CD4-positive, alpha-beta T cell (primary cell): Measurements from ENCODE around the gene NUDT3. TPM values are rescaled to one million over a fixed set of nuclear protein-coding genes. Genes with fewer than 3 reads are reported as not detected.

Source experiments
- ATAC-seq: fragments of 200-7000 bp; cut with Tn5 transposase; one replicate; pipeline ENCODE4 v1.10.0; 2022; ENCODE audit warnings: mild to moderate bottlenecking; ENCODE audit not compliant: poor library complexity
- CTCF ChIA-PET: fragments of 350-600 bp; sonication (Branson Sonifier 250); formaldehyde crosslinking; loops from one replicate; lab custom pipeline; 2021; ENCODE audit warnings: antibody characterized with exemption, inconsistent platforms; lab: Charles Lee
- POLR2A ChIA-PET: fragments of 350-600 bp; sonication (Branson Sonifier 250); formaldehyde crosslinking; loops from one replicate; lab custom pipeline; 2021; ENCODE audit warnings: antibody characterized with exemption, inconsistent platforms; lab: Charles Lee
- DNase-seq, 14 experiments: peaks; one replicate each; pipeline ENCODE4 v3.0.0-alpha.2; 2013 to 2020; ENCODE audit warnings: mixed read lengths in 2 of 14
- H3K27ac ChIP-seq, 2 donors: one replicate each; pipeline versions ENCODE4 v1.5.1 to v1.7.0; 2013; ENCODE audit warnings: low read length in 2 of 2, low read depth in 1 of 2, mild to moderate bottlenecking in 1 of 2
- H3K27me3 ChIP-seq, 2 experiments: 1 replicate in 1 of 2; 2 replicates in 1 of 2; pipeline versions ENCODE4 v1.6.1 to v1.7.0; 2013; ENCODE audit warnings: low read length in 2 of 2, control low read depth in 1 of 2, mild to moderate bottlenecking in 1 of 2, moderate library complexity in 1 of 2; ENCODE audit not compliant: insufficient read depth in 2 of 2, control insufficient read depth in 1 of 2
- H3K36me3 ChIP-seq: one replicate; pipeline ENCODE4 v1.6.1; 2013; ENCODE audit warnings: low read length, control low read depth; ENCODE audit not compliant: insufficient read depth
- H3K4me1 ChIP-seq: one replicate; pipeline ENCODE4 v1.6.1; 2013; ENCODE audit warnings: low read length, control low read depth; ENCODE audit not compliant: insufficient read depth
- H3K4me3 ChIP-seq: one replicate; pipeline ENCODE4 v1.5.1; 2013; ENCODE audit warnings: mild to moderate bottlenecking, low read length, moderate library complexity
- H3K9me3 ChIP-seq, 2 experiments: 1 replicate in 1 of 2; 2 replicates in 1 of 2; pipeline versions ENCODE4 v1.6.1 to v1.7.0; 2013; ENCODE audit warnings: low read length in 2 of 2, mild to moderate bottlenecking in 2 of 2, control low read depth in 1 of 2, moderate library complexity in 1 of 2; ENCODE audit not compliant: control insufficient read depth in 1 of 2, insufficient read depth in 1 of 2
- H3K27ac Mint-ChIP-seq: one replicate; pipeline ENCODE4 v1.8.0; 2020; ENCODE audit warnings: mixed read lengths
- H3K27me3 Mint-ChIP-seq: one replicate; pipeline ENCODE4 v1.8.0; 2021; ENCODE audit warnings: mixed read lengths
- H3K36me3 Mint-ChIP-seq: one replicate; pipeline ENCODE4 v1.8.0; 2021; ENCODE audit warnings: low read depth, mixed read lengths
- H3K4me1 Mint-ChIP-seq: one replicate; pipeline ENCODE4 v1.8.0; 2021; ENCODE audit warnings: low read depth, mixed read lengths
- H3K4me3 Mint-ChIP-seq: one replicate; pipeline ENCODE4 v1.8.0; 2020; ENCODE audit warnings: mild to moderate bottlenecking, mixed read lengths
- H3K9me3 Mint-ChIP-seq: one replicate; pipeline ENCODE4 v1.8.0; 2020; ENCODE audit warnings: mixed read lengths
- intact Hi-C, 2 experiments: fragments of 100-400 bp; cut with DNase I in 1 of 2; cut with micrococcal nuclease in 1 of 2; formaldehyde crosslinking; loops; one replicate each; pipeline versions ENCODE4 v1.15.1 to v1.9.0; 2023 to 2025; cut with DNase I, micrococcal nuclease
- total RNA-seq, 174 experiments: library from RNA in 2 of 174; stranded (reverse) in 2 of 174; gene quantifications; one replicate each; pipeline ENCODE4 v1.2.3 and lab custom pipeline; 2021 to 2026
- TF ChIP-seq, protein P1 (sequence below): fragments of 200-600 bp; IDR thresholded peaks from one replicate; pipeline ENCODE4 v1.8.0; 2022; ENCODE audit warnings: antibody characterized with exemption, mild to moderate bottlenecking

The NUDT3 gene
- total RNA-seq, 2 experiments from 2014 or later, result 14.8 to 15.0 TPM

DNA sequence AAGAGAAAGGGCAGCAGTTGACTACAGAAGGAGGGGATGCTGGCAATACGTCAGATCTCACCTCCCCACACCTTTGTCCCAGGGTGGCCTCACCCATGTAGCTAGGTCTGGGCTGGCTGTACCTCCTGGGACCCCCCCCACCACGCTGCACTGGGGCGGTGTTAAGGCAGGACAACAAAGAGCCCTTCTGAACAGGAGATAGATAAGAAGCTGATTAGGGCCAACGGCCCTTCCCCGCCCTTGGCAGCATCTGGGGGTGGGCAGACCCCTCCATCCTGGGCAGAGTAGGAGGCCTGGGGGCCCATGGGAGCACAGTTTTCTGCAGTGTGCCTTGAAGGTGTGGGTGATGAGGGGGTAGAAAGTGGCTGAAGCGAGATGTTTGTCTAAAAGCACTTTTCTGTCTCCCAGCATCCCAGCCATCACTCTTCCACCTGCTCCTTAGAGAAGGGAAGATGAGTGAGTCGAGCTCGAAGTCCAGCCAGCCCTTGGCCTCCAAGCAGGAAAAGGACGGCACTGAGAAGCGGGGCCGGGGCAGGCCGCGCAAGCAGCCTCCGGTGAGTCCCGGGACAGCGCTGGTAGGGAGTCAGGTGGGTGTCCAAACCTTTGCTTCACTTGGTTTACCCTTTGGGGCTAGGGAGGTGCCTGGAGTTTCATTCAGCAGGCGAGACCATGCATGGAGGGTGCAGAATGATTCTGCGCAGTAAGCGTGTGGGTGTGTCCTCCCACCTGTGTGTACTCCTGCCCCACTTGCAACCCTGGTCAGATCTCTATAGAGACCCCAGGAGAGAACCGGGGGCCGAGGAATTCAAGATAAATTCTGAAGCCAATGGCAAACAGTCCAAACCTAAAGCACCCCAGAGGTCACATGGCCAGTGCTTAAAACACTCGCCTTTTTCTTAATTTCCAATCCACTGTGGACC, 151.9 kb downstream of the NUDT3 start:
- Histone ChIP-seq H3K27ac (no peak overlapping the region), H3K4me1 (peaks cover 66% of the 10 kb centered on the region), H3K4me3 (no peak overlapping the region), H3K27me3 (no peaks in the 10 kb centered on the region), H3K36me3 (peaks cover 45% of the 10 kb centered on the region), H3K9me3 (no peaks in the 10 kb centered on the region)
- no peak for ATAC-seq
- H3K36me3 Mint-ChIP-seq, result peaks cover 71% of the 10 kb centered on the region
- ChIA-PET CTCF (no interaction called here), POLR2A (no interaction called here)
- TF ChIP-seq, protein P1, sequence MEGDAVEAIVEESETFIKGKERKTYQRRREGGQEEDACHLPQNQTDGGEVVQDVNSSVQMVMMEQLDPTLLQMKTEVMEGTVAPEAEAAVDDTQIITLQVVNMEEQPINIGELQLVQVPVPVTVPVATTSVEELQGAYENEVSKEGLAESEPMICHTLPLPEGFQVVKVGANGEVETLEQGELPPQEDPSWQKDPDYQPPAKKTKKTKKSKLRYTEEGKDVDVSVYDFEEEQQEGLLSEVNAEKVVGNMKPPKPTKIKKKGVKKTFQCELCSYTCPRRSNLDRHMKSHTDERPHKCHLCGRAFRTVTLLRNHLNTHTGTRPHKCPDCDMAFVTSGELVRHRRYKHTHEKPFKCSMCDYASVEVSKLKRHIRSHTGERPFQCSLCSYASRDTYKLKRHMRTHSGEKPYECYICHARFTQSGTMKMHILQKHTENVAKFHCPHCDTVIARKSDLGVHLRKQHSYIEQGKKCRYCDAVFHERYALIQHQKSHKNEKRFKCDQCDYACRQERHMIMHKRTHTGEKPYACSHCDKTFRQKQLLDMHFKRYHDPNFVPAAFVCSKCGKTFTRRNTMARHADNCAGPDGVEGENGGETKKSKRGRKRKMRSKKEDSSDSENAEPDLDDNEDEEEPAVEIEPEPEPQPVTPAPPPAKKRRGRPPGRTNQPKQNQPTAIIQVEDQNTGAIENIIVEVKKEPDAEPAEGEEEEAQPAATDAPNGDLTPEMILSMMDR, result no peak
- intact Hi-C loops, result loop anchor here in 1 of 2 experiments (10.0 kb wide), 1 partner anchor 1396 kb away; the partner anchor contains the start of gene PSMB8
- peak overlapping the region; percentile 95 for H3K27ac Mint-ChIP-seq
- peaks cover 46% of the 10 kb centered on the region for H3K4me1 Mint-ChIP-seq
- no peaks in the 10 kb centered on the region for H3K27me3 Mint-ChIP-seq
- H3K4me3 Mint-ChIP-seq, result peak overlapping the region; percentile 48
- DNase-seq, result no peak
- H3K9me3 Mint-ChIP-seq, result no peaks in the 10 kb centered on the region

DNA sequence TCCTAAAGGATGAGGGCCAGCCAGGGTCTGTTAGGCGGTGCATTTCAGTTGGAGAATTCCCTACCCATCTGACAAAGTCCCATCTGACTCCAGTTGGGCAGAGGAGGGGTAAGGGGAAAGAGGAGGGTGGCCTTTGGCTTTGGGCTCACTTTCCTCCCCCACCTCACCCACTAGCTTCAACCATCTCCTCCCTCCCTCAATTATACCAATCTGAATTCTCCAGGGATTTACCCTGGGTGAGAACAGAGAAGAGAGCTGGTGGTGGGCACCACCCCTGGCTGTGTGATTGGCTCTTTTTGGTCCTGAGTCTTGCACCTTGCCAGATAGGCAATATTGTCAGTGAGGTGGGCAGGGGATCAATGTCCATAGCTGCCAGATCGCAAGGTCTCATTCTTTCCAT, 152.6 kb downstream of the NUDT3 start:
- ChIA-PET CTCF (no interaction called here), POLR2A (no interaction called here)
- Mint-ChIP-seq H3K27me3 (no peaks in the 10 kb centered on the region), H3K4me3 (peak overlapping the region; percentile 48), H3K27ac (peak overlapping the region; percentile 95), H3K9me3 (no peaks in the 10 kb centered on the region), H3K4me1 (peaks cover 46% of the 10 kb centered on the region), H3K36me3 (peaks cover 64% of the 10 kb centered on the region)
- H3K27ac ChIP-seq, result peak overlapping the region in 1 of 2 donors; percentile 95
- ATAC-seq (no peak), DNase-seq (no peak)
- intact Hi-C loops, result loop anchor here in 1 of 2 experiments (2.0 to 10.0 kb wide), 6 partner anchors 43 to 1395 kb away; partner anchors contain the start of genes PSMB8 and SNRPC
- TF ChIP-seq, protein P1, result no peak
- H3K4me3 ChIP-seq, result no peak overlapping the region
- H3K27me3 ChIP-seq, result no peaks in the 10 kb centered on the region
- H3K4me1 ChIP-seq, result peaks cover 68% of the 10 kb centered on the region
- H3K36me3 ChIP-seq, result peaks cover 43% of the 10 kb centered on the region
- H3K9me3 ChIP-seq, result no peaks in the 10 kb centered on the region

DNA sequence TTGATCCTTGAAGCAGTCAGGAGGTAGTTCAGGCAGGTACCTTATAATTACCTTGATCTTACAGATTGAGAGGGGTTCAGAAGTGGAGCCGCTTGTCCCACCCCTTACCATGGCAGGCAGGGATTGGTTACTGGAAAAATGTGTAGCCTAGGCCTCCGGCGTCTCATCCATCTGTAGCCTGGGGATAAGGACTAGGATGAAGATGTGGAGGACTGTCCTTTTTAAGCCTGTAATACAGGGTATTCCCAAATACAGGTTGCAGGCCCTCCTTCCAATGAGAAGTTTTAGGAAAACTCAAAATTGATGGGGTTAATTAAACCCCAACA, 153.0 kb downstream of the NUDT3 start:
- Mint-ChIP-seq H3K4me3 (peak overlapping the region; percentile 94), H3K36me3 (peaks cover 60% of the 10 kb centered on the region), H3K27ac (peak overlapping the region; percentile 95), H3K9me3 (no peaks in the 10 kb centered on the region), H3K27me3 (no peaks in the 10 kb centered on the region), H3K4me1 (peaks cover 47% of the 10 kb centered on the region)
- Histone ChIP-seq H3K27me3 (no peaks in the 10 kb centered on the region), H3K27ac (peak overlapping the region in 1 of 2 donors; percentile 95), H3K36me3 (peaks cover 41% of the 10 kb centered on the region), H3K9me3 (no peaks in the 10 kb centered on the region), H3K4me3 (no peak overlapping the region), H3K4me1 (peaks cover 68% of the 10 kb centered on the region)
- intact Hi-C loops, result loop anchor here in 1 of 2 experiments (2.0 to 10.0 kb wide), 5 partner anchors 43 to 1267 kb away; partner anchors contain the start of gene SNRPC
- POLR2A ChIA-PET, result no interaction called here
- TF ChIP-seq, protein P1, result no peak
- DNase-seq (no peak), ATAC-seq (no peak)
- CTCF ChIA-PET, result no interaction called here
